OCI-LY3 (cell line): Measurements from ENCODE around the gene ACTA2.

Experiments used
- EZH2phosphoT487 ChIP-seq: fragments of 200-600 bp; shearing (Covaris generic); IDR thresholded peaks from 2 replicates; pipeline ENCODE4 v1.6.1; 2018; ENCODE audit warnings: antibody characterized with exemption, mixed run types, low read depth
- TF ChIP-seq, protein P1 (sequence below): fragments of 200-600, 300-600 bp; sonication (generic); IDR thresholded peaks from 2 replicates; pipeline ENCODE4 v1.5.1; 2014; ENCODE audit warnings: antibody characterized with exemption, low read length, low read depth

DNA sequence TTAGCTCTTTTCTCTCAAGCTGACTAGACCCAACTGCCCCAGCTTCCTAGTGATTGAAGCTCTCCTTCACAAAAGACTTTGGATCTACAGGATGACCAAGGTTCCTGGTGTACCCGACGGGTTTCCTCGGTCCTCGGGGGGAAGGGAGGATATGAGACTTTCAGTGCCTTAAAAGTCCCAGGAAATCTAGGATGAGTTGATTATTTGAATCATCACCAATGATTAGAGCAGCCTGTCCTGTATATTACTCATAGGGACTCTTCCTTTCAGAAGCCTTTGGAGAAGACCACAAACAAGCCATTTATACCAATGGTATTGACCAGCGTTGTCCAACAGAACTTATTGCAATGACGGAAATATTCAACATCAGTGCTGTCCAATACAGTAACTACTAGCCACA lies 6.1 kb upstream of the ACTA2 start:
- TF ChIP-seq, protein P1, sequence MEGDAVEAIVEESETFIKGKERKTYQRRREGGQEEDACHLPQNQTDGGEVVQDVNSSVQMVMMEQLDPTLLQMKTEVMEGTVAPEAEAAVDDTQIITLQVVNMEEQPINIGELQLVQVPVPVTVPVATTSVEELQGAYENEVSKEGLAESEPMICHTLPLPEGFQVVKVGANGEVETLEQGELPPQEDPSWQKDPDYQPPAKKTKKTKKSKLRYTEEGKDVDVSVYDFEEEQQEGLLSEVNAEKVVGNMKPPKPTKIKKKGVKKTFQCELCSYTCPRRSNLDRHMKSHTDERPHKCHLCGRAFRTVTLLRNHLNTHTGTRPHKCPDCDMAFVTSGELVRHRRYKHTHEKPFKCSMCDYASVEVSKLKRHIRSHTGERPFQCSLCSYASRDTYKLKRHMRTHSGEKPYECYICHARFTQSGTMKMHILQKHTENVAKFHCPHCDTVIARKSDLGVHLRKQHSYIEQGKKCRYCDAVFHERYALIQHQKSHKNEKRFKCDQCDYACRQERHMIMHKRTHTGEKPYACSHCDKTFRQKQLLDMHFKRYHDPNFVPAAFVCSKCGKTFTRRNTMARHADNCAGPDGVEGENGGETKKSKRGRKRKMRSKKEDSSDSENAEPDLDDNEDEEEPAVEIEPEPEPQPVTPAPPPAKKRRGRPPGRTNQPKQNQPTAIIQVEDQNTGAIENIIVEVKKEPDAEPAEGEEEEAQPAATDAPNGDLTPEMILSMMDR: no peak
- no peak for TF ChIP-seq EZH2phosphoT487
